T-cell (primary cell): ENCODE measurements around the gene ZFP1. TPM values are rescaled to one million over a fixed set of nuclear protein-coding genes. Genes with fewer than 3 reads are reported as not detected.
"Not testable (repeated sequence)": the region's sequence is repeated elsewhere in the genome, so short reads cannot be mapped to it uniquely, and the experiment has no call there.

Experiments
- ATAC-seq, 4 experiments: fragments of 200-7000 bp in 3 of 4; fragments of 150-1000 bp in 1 of 4; cut with Tn5 transposase; replicated peaks in 1 of 4; 1 replicate in 3 of 4; 2 replicates in 1 of 4; pipeline ENCODE4 v1.10.0; 2021; ENCODE audit warnings: moderate library complexity in 3 of 4, mild to moderate bottlenecking in 2 of 4, moderate number of reproducible peaks in 1 of 4
- CTCF ChIA-PET, 2 donors: fragments of 300-600 bp; sonication (Branson Sonifier 250); formaldehyde crosslinking; loops; one replicate each; lab custom pipeline; 2022; ENCODE audit warnings: antibody characterized with exemption in 2 of 2; lab: Charles Lee
- POLR2A ChIA-PET, 2 donors: fragments of 300-600 bp; sonication (Branson Sonifier 250); formaldehyde crosslinking; loops; one replicate each; lab custom pipeline; 2022; ENCODE audit warnings: antibody characterized with exemption in 2 of 2; lab: Charles Lee
- DNase-seq, 35 experiments: peaks; one replicate each; pipeline versions ENCODE4 v3.0.0 to v3.0.0-alpha.2; 2013 to 2023
- H3K27ac ChIP-seq: one replicate; pipeline ENCODE4 v1.5.1; 2013; ENCODE audit warnings: low read length
- H3K27me3 ChIP-seq, 2 experiments: replicated peaks in 1 of 2; 1 replicate in 1 of 2; 2 replicates in 1 of 2; pipeline versions ENCODE4 v1.6.1 to v1.7.0; 2013; ENCODE audit warnings: low read length in 1 of 2, mixed read lengths in 1 of 2; ENCODE audit not compliant: control insufficient read depth in 2 of 2, insufficient read depth in 2 of 2; ENCODE audit errors: extremely low read depth in 1 of 2
- H3K36me3 ChIP-seq, 2 donors: 1 replicate in 1 of 2; 2 replicates in 1 of 2; pipeline versions ENCODE4 v1.6.1 to v1.7.0; 2013; ENCODE audit warnings: low read length in 1 of 2; ENCODE audit not compliant: control insufficient read depth in 2 of 2, insufficient read depth in 1 of 2; ENCODE audit errors: extremely low read depth in 1 of 2
- H3K4me1 ChIP-seq, 2 experiments: 1 replicate in 1 of 2; 2 replicates in 1 of 2; pipeline versions ENCODE4 v1.6.1 to v1.7.0; 2013; ENCODE audit warnings: low read length in 2 of 2, mixed read lengths in 1 of 2; ENCODE audit not compliant: insufficient read depth in 2 of 2, control insufficient read depth in 1 of 2; ENCODE audit errors: extremely low read depth in 1 of 2
- H3K4me3 ChIP-seq, 2 donors: 1 replicate in 1 of 2; 2 replicates in 1 of 2; pipeline versions ENCODE4 v1.5.1 to v1.7.0; 2013; ENCODE audit warnings: mild to moderate bottlenecking in 2 of 2, low read length in 1 of 2, moderate library complexity in 1 of 2; ENCODE audit not compliant: control insufficient read depth in 1 of 2; ENCODE audit errors: extremely low read depth in 1 of 2
- H3K9me3 ChIP-seq: 2 replicates; pipeline ENCODE4 v1.7.0; 2013
- H3K27ac Mint-ChIP-seq, 2 donors: one replicate each; pipeline ENCODE4 v1.8.0; 2020 to 2021; ENCODE audit warnings: mild to moderate bottlenecking in 2 of 2, mixed read lengths in 2 of 2
- H3K27me3 Mint-ChIP-seq, 2 donors: one replicate each; pipeline ENCODE4 v1.8.0; 2021 to 2022; ENCODE audit warnings: mixed read lengths in 2 of 2
- H3K36me3 Mint-ChIP-seq: one replicate; pipeline ENCODE4 v1.8.0; 2021; ENCODE audit warnings: mixed read lengths
- H3K4me1 Mint-ChIP-seq, 3 donors: one replicate each; pipeline ENCODE4 v1.8.0; 2020 to 2022; ENCODE audit warnings: mixed read lengths in 3 of 3, mild to moderate bottlenecking in 1 of 3
- H3K4me3 Mint-ChIP-seq, 3 donors: one replicate each; pipeline ENCODE4 v1.8.0; 2020 to 2022; ENCODE audit warnings: mild to moderate bottlenecking in 3 of 3, mixed read lengths in 3 of 3, moderate library complexity in 3 of 3
- H3K9me3 Mint-ChIP-seq, 3 donors: one replicate each; pipeline ENCODE4 v1.8.0; 2020 to 2022; ENCODE audit warnings: mixed read lengths in 3 of 3
- WGBS: methylation state at CpG from one replicate; pipeline ENCODE4 v1.1.5; 2013; ENCODE audit warnings: missing lambda C conversion rate; ENCODE audit not compliant: insufficient coverage; 5-methylcytosine and 5-hydroxymethylcytosine counted together
- total RNA-seq, 35 experiments: library from RNA in 6 of 35; stranded (reverse) in 6 of 35; fragments of 120-200 nt in 1 of 35; gene quantifications; one replicate each; pipeline versions ENCODE4 v1.2.1 to v1.2.4 and lab custom pipeline; 2013 to 2026

ZFP1 gene
- total RNA-seq, 5 donors from 2014 or later (not counting 1 experiment from before 2014, with no cell fraction given), result 10.1 to 15.6 (median 14.4) TPM

GRCh38 chr16:75203667-75204409 is 55.5 kb downstream of the ZFP1 start:
- Histone ChIP-seq H3K4me1 (peaks cover 2 to 17% of the 10 kb centered on the region in 2 experiments), H3K9me3 (no peaks in the 10 kb centered on the region), H3K27ac (no peak overlapping the region), H3K36me3 (no peaks in the 10 kb centered on the region), H3K27me3 (peaks cover 0 to 7% of the 10 kb centered on the region in 2 experiments), H3K4me3 (no peak overlapping the region)
- ChIA-PET POLR2A (interaction anchor here in 1 of 2 donors (0.5 kb wide), 1 partner anchor 178 kb away, joined by 4 read pairs; no protein-coding TSS in a partner anchor), CTCF (interaction anchor here (0.6 to 0.7 kb wide), 2 partner anchors 16 to 201 kb away, joined by 3 read pairs; no protein-coding TSS in a partner anchor)
- ATAC-seq, result no peak
- H3K4me1 Mint-ChIP-seq, result peaks cover 18 to 20% (median 18%) of the 10 kb centered on the region in 3 donors
- no peaks in the 10 kb centered on the region for H3K9me3 Mint-ChIP-seq
- H3K27me3 Mint-ChIP-seq, result no peaks in the 10 kb centered on the region
- no peak for DNase-seq
- H3K4me3 Mint-ChIP-seq, result no peak overlapping the region
- 87% methylated on average over 12 of the region's 13 CpGs for WGBS
- H3K27ac Mint-ChIP-seq, result no peak overlapping the region
- no peaks in the 10 kb centered on the region for H3K36me3 Mint-ChIP-seq

DNA sequence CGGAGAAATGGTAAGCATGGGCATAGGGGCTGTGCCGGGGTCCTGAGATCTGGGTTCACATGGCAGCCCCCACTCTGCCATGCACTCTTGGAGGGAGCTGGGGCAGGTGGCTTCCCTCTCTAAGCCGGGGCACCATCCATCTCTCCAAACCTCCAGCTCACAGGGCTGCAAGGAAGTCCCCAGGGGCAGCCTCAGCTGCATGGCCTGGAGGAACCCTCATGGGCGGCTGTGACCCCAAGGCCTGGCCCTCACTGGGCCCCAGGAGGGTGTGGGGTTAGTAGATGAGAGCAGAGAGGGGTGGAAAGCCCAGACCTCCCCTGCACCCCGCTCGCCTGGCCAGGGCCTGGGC is 56.1 kb downstream of the ZFP1 start:
- H3K4me3 ChIP-seq, result no peak overlapping the region
- Mint-ChIP-seq H3K27me3 (no peaks in the 10 kb centered on the region), H3K4me3 (no peak overlapping the region), H3K9me3 (no peaks in the 10 kb centered on the region), H3K36me3 (no peaks in the 10 kb centered on the region), H3K27ac (no peak overlapping the region), H3K4me1 (peaks cover 17 to 20% (median 17%) of the 10 kb centered on the region in 3 donors)
- ATAC-seq, result no peak
- ChIA-PET CTCF (interaction anchor here in 1 of 2 donors (0.7 kb wide), 1 partner anchor 200 kb away, joined by 3 read pairs; no protein-coding TSS in a partner anchor), POLR2A (no interaction called here)
- no peak for DNase-seq
- no CpG with 5 or more reads among the region's 6 CpGs for WGBS
- H3K36me3 ChIP-seq, result no peaks in the 10 kb centered on the region
- peaks cover 2 to 15% of the 10 kb centered on the region in 2 experiments for H3K4me1 ChIP-seq
- H3K27me3 ChIP-seq, result peaks cover 0 to 3% of the 10 kb centered on the region in 2 experiments
- no peaks in the 10 kb centered on the region for H3K9me3 ChIP-seq
- no peak overlapping the region for H3K27ac ChIP-seq

DNA sequence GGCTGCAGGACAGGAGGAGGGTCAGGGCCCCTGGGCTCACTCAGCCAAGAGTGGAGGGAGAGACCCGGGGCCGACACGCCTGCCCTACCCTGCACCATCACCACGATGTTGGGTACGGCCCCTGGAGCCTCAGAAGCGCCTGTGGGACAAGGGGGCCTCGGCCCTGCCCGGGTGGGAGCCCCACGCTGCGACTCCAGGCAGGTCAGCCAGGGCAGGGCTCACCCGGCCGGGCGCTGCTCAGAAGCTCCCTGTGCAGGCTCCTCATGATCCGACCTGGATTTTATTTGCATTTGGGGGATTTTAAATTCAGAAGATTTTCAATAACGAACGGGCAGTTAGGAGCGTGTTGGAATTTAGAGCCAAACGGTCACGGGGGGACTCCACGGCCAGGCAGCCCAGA is 56.6 kb downstream of the ZFP1 start:
- peaks cover 15 to 20% (median 16%) of the 10 kb centered on the region in 3 donors for H3K4me1 Mint-ChIP-seq
- H3K9me3 ChIP-seq, ATAC-seq, H3K9me3 Mint-ChIP-seq, DNase-seq, H3K27me3 ChIP-seq, H3K4me3 Mint-ChIP-seq, H3K27ac ChIP-seq, H3K27ac Mint-ChIP-seq, H3K36me3 Mint-ChIP-seq, H3K27me3 Mint-ChIP-seq, POLR2A ChIA-PET, H3K36me3 ChIP-seq, H3K4me3 ChIP-seq: not testable (repeated sequence)
- CTCF ChIA-PET, result interaction anchor here in 1 of 2 donors (0.7 kb wide), 1 partner anchor 200 kb away, joined by 3 read pairs; no protein-coding TSS in a partner anchor
- peaks cover 2 to 12% of the 10 kb centered on the region in 2 experiments for H3K4me1 ChIP-seq
- WGBS, result no CpG with 5 or more reads among the region's 20 CpGs

DNA sequence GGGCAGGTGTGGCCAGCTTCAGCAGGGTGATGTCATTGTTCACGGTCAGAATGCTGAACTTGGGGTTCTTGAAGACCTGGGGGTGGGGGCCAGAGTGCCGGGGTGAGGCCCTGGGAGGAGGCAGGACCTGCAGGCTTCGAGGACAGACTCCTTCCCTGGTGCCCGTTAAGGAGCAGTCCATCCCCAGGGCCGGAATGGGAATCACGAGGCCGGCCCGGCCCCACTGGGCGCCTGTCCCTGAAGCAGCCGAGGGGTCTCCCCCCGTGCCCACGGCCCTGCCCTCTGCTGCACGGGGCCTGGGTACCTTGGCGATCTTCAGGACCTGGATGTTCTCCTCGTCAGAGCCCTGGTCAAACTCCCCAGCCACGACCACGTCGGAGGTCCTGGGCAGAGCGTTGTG is 57.1 kb downstream of the ZFP1 start:
- H3K36me3 ChIP-seq, H3K27me3 Mint-ChIP-seq, CTCF ChIA-PET, H3K36me3 Mint-ChIP-seq, H3K4me3 Mint-ChIP-seq, H3K4me3 ChIP-seq, H3K27ac Mint-ChIP-seq, ATAC-seq, POLR2A ChIA-PET, H3K9me3 Mint-ChIP-seq, H3K27ac ChIP-seq, DNase-seq, H3K9me3 ChIP-seq, H3K27me3 ChIP-seq: not testable (repeated sequence)
- peaks cover 14 to 19% (median 14%) of the 10 kb centered on the region in 3 donors for H3K4me1 Mint-ChIP-seq
- H3K4me1 ChIP-seq, result peaks cover 2 to 12% of the 10 kb centered on the region in 2 experiments
- whole genome bisulfite sequencing, result no CpG with 5 or more reads among the region's 19 CpGs

DNA sequence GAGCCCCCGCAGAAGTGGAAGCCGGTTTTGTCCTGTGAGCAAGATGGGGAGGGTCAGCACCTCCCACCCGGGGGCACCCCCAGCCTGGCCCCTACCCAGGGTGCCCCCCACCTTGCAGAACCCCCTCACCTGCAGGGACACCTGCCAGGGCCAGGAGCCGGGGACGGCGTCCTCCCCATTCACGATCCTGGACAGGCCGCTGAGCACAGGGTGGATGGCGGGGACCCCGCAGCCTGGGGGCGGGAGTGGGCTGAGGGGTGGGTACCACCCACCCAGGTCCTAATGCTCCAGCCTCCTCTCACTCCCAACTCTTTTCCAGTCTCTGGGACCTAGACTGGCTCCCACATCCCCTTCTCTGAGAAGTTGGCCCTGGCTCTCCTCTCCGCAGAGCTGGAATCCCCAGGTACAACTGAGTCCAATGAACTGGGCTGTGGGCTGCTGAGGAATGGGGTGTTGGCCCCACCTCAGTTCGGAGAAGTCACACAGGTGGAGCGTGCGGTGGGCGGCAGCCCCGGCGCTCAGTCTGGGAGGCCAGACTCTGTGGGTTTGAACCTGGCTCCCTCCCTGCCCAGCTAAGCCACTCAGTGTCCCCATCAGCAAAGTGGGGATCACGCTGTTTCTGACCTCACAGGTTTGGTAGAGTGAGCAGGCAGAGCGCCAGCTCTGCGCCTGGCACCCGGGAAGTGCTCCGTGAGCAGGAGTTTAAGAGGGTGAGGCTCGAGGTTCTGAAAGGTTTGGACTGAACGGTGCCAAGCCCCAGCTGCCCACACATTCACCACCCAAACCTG is 57.8 kb downstream of the ZFP1 start:
- H3K27ac ChIP-seq, H3K9me3 ChIP-seq, H3K4me1 ChIP-seq, H3K9me3 Mint-ChIP-seq, H3K27me3 ChIP-seq, H3K27ac Mint-ChIP-seq, H3K27me3 Mint-ChIP-seq, H3K4me3 ChIP-seq, CTCF ChIA-PET, DNase-seq, H3K4me3 Mint-ChIP-seq, POLR2A ChIA-PET, H3K36me3 Mint-ChIP-seq, ATAC-seq, H3K36me3 ChIP-seq: not testable (repeated sequence)
- WGBS, result 93% methylated on average over 3 of the region's 25 CpGs
- peaks cover 7 to 11% (median 8%) of the 10 kb centered on the region in 3 donors for H3K4me1 Mint-ChIP-seq

- CTCF ChIA-PET, result no interaction called here
- Mint-ChIP-seq H3K36me3 (no peaks in the 10 kb centered on the region), H3K9me3 (no peaks in the 10 kb centered on the region), H3K4me3 (no peak within 1 kb of the TSS), H3K27ac (no peak within 1 kb of the TSS), H3K27me3 (no peaks in the 10 kb centered on the region), H3K4me1 (peaks cover 2 to 4% (median 2%) of the 10 kb centered on the region in 3 donors)
- POLR2A ChIA-PET, result no interaction called here
- Histone ChIP-seq H3K4me3 (no peak within 1 kb of the TSS), H3K4me1 (peaks cover 0 to 3% of the 10 kb centered on the region in 2 experiments), H3K27me3 (peaks cover 0 to under 1% of the 10 kb centered on the region in 2 experiments), H3K36me3 (no peaks in the 10 kb centered on the region), H3K9me3 (no peaks in the 10 kb centered on the region), H3K27ac (no peak within 1 kb of the TSS)
- no peak for DNase-seq
- 87% methylated on average over 19 of the region's 24 CpGs for WGBS
- no peak for ATAC-seq
Measured at GRCh38 chr16:75206749-75207451, 58.6 kb downstream of the ZFP1 start, which contains the start of gene CTRB2. Gene CTRB2 (minus strand): TSS chr16:75207161. CDS start chr16:75207141, 20 bp downstream.
